Neuronal stem cell (in vitro differentiated cells): Measurements from ENCODE around the gene ITGA2.

Source experiments
- DNase-seq: peaks from one replicate; pipeline ENCODE4 v3.0.0-alpha.2; 2013; ENCODE audit warnings: low spot score
- H2AFZ ChIP-seq: one replicate; pipeline ENCODE4 v1.6.1; 2013; ENCODE audit warnings: mild to moderate bottlenecking, low read length, inconsistent platforms
- H2AK5ac ChIP-seq: 2 replicates; pipeline ENCODE4 v1.6.1; 2013; ENCODE audit warnings: low read depth, mild to moderate bottlenecking, inconsistent platforms, low read length, moderate library complexity, mixed read lengths
- H2BK120ac ChIP-seq: 2 replicates; pipeline ENCODE4 v1.6.1; 2013; ENCODE audit warnings: low read depth, mild to moderate bottlenecking, inconsistent platforms, low read length, moderate library complexity, mixed read lengths
- H2BK12ac ChIP-seq: one replicate; pipeline ENCODE4 v1.6.1; 2013; ENCODE audit warnings: low read length, inconsistent platforms
- H2BK15ac ChIP-seq: 2 replicates; pipeline ENCODE4 v1.6.1; 2013; ENCODE audit warnings: mild to moderate bottlenecking, low read length, inconsistent platforms, mixed read lengths
- H2BK5ac ChIP-seq: one replicate; pipeline ENCODE4 v1.6.1; 2013; ENCODE audit warnings: inconsistent platforms, mild to moderate bottlenecking, low read length, moderate library complexity
- H3K14ac ChIP-seq: one replicate; pipeline ENCODE4 v1.6.1; 2013; ENCODE audit warnings: low read length, inconsistent platforms
- H3K18ac ChIP-seq: 2 replicates; pipeline ENCODE4 v1.6.1; 2013; ENCODE audit warnings: low read length, inconsistent platforms
- H3K23ac ChIP-seq: 2 replicates; pipeline ENCODE4 v1.6.1; 2013; ENCODE audit warnings: low read depth, mild to moderate bottlenecking, mixed read lengths, low read length, inconsistent platforms; ENCODE audit not compliant: poor library complexity
- H3K27ac ChIP-seq: replicated peaks from 3 replicates; pipeline ENCODE4 v1.5.1; 2013; ENCODE audit warnings: low read length, inconsistent platforms
- H3K27me3 ChIP-seq, 3 experiments: 2 replicates each; pipeline ENCODE4 v1.6.1; 2013; ENCODE audit warnings: low read length in 3 of 3, mild to moderate bottlenecking in 2 of 3, inconsistent platforms in 1 of 3, low read depth in 1 of 3, mixed read lengths in 1 of 3, moderate library complexity in 1 of 3; ENCODE audit not compliant: control insufficient read depth in 3 of 3, insufficient read depth in 3 of 3
- H3K36me3 ChIP-seq, 2 donors: replicated peaks in 1 of 2; 2 replicates each; pipeline ENCODE4 v1.6.1; 2013; ENCODE audit warnings: low read length in 2 of 2; ENCODE audit not compliant: control insufficient read depth in 2 of 2, insufficient read depth in 2 of 2
- H3K4ac ChIP-seq: 2 replicates; pipeline ENCODE4 v1.6.1; 2013; ENCODE audit warnings: inconsistent platforms, mild to moderate bottlenecking, low read length, moderate library complexity
- H3K4me1 ChIP-seq, 2 donors: 1 replicate in 1 of 2; 2 replicates in 1 of 2; pipeline ENCODE4 v1.6.1; 2013; ENCODE audit warnings: low read length in 2 of 2, low read depth in 1 of 2; ENCODE audit not compliant: control insufficient read depth in 2 of 2, insufficient read depth in 1 of 2
- H3K4me2 ChIP-seq: one replicate; pipeline ENCODE4 v1.6.1; 2013; ENCODE audit warnings: mild to moderate bottlenecking, low read length, inconsistent platforms; ENCODE audit not compliant: insufficient read depth, poor library complexity, severe bottlenecking
- H3K4me3 ChIP-seq, 2 donors: 2 replicates each; pipeline ENCODE4 v1.5.1; 2013; ENCODE audit warnings: low read length in 2 of 2, mild to moderate bottlenecking in 2 of 2, inconsistent platforms in 1 of 2, moderate library complexity in 1 of 2
- H3K79me1 ChIP-seq: one replicate; pipeline ENCODE4 v1.6.1; 2013; ENCODE audit warnings: low read depth, mild to moderate bottlenecking, inconsistent platforms, low read length, moderate library complexity
- H3K9ac ChIP-seq: one replicate; pipeline ENCODE4 v1.6.1; 2013; ENCODE audit warnings: mild to moderate bottlenecking, low read depth, low read length, inconsistent platforms; ENCODE audit not compliant: poor library complexity
- H3K9me3 ChIP-seq, 2 donors: replicated peaks in 1 of 2; 2 replicates each; pipeline versions ENCODE3 to v1.6.1; 2013; ENCODE audit warnings: low read length in 2 of 2, mild to moderate bottlenecking in 2 of 2, inconsistent platforms in 1 of 2, low read depth in 1 of 2, mixed read lengths in 1 of 2, moderate library complexity in 1 of 2; ENCODE audit not compliant: control insufficient read depth in 2 of 2, insufficient read depth in 1 of 2
- H4K8ac ChIP-seq: one replicate; pipeline ENCODE4 v1.6.1; 2013; ENCODE audit warnings: low read depth, mild to moderate bottlenecking, inconsistent platforms, low read length, moderate library complexity
- H4K91ac ChIP-seq: one replicate; pipeline ENCODE4 v1.6.1; 2013; ENCODE audit warnings: low read length, low read depth, mild to moderate bottlenecking, inconsistent platforms; ENCODE audit not compliant: poor library complexity
- WGBS, 2 donors: extraction: QIAGEN DNeasy Blood & Tissue Kit; methylation state at CpG; one replicate each; pipeline ENCODE4 v1.1.7; 2013; ENCODE audit warnings: missing lambda C conversion rate in 2 of 2, mixed read lengths in 1 of 2; ENCODE audit not compliant: insufficient read length in 2 of 2, insufficient replicate concordance in 1 of 2; ENCODE audit errors: extremely low coverage in 2 of 2; 5-methylcytosine and 5-hydroxymethylcytosine counted together

ITGA2 gene

DNA sequence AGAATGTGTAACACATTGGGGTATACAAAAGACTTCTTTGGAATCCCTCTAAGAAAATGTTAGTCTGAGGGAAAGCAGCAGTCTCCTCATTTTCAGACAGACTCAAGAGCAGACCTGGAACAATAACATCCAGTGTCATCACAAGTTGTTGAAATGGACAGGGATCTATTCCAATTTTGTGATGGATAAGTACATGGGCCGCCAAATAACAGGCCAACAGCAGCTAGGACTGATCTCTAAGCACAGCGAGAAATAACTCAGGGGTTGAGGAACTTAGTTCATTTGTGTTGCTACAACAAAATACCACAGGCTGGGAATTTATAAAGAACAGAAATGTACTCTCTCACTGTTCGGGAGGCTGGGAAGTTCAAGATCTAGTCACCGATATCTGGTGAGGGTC is 7.6 kb upstream of the ITGA2 start:
- WGBS, 2 donors, result no CpG with 5 or more reads among the region's 4 CpGs
- H3K9me3 ChIP-seq, result peaks cover 2 to 6% of the 10 kb centered on the region in 2 donors
- H2BK120ac ChIP-seq, result no peak overlapping the region
- no peaks in the 10 kb centered on the region for H3K36me3 ChIP-seq
- no peak overlapping the region for H2BK12ac ChIP-seq
- no peak for DNase-seq
- H2AK5ac ChIP-seq, result no peak overlapping the region
- H3K27me3 ChIP-seq, result peaks cover 0 to 16% (median 0%) of the 10 kb centered on the region in 3 experiments
- no peak overlapping the region for H3K14ac ChIP-seq
- peaks cover 0 to under 1% of the 10 kb centered on the region in 2 donors for H3K4me1 ChIP-seq
- H3K4me3 ChIP-seq, result no peak overlapping the region
- H3K4me2 ChIP-seq, result no peak overlapping the region
- no peaks in the 10 kb centered on the region for H3K79me1 ChIP-seq
- no peak overlapping the region for H2AFZ ChIP-seq
- H2BK5ac ChIP-seq, result no peak overlapping the region
- no peak overlapping the region for H3K27ac ChIP-seq
- H4K91ac ChIP-seq, result no peak overlapping the region
- no peak overlapping the region for H3K4ac ChIP-seq
- no peak overlapping the region for H4K8ac ChIP-seq
- no peak overlapping the region for H2BK15ac ChIP-seq
- H3K18ac ChIP-seq, result no peak overlapping the region
- H3K9ac ChIP-seq, result no peak overlapping the region
- H3K23ac ChIP-seq, result no peak overlapping the region

DNA sequence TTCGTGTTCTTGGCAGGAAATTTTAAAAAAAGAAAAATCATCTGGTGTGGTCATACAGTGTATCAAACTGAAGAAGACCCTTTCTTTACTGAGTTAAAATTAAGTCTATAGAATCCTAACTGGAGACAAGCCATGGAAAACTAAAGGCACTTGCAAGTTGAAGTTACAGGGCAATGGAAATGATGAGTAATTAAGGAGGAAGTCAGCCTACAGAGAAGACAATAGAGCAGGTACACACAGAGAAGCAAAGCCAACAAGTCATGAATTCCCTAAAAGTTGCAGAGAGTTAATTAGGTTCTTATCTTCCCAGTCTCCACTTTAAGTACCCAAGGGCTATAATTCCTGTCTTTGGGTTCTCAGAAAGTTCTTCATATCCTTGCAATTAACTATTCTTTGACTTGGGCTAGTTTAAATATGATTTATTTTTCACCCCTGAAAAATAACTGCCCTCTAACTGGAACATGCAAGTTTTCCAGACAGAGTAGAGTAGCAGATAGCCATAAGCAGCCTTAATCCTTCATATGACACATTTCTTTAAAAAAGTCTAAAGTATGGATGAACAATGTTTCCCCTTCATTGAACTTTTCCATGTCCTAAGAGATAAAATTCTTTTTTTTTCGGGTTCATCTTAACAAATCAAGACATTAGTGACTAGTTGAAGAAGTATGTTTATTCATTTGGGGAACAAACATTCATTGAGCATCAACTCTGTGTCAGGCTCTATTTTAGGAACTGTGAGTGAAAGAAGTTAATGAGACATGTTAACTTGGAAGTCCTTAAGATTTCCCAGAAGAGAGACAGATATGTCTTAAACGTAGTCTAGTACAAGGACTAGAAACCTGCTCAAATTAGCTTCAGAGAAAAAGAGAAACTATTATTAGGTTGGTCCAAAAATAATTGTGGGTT is 5.2 kb upstream of the ITGA2 start:
- no peak overlapping the region for H3K18ac ChIP-seq
- H2AFZ ChIP-seq, result no peak overlapping the region
- H3K36me3 ChIP-seq, result no peaks in the 10 kb centered on the region
- H3K79me1 ChIP-seq, result no peaks in the 10 kb centered on the region
- H3K4me3 ChIP-seq, result no peak overlapping the region
- DNase-seq, result no peak
- no peak overlapping the region for H3K9ac ChIP-seq
- H3K14ac ChIP-seq, result no peak overlapping the region
- H3K27me3 ChIP-seq, result peaks cover 0 to 34% (median 10%) of the 10 kb centered on the region in 3 experiments
- no peak overlapping the region for H2AK5ac ChIP-seq
- H3K4me1 ChIP-seq, result peaks cover 0 to 2% of the 10 kb centered on the region in 2 donors
- no CpG with 5 or more reads among the region's 3 CpGs for WGBS, 2 donors
- H2BK120ac ChIP-seq, result no peak overlapping the region
- H3K9me3 ChIP-seq, result peaks cover 0 to 5% of the 10 kb centered on the region in 2 donors
- H3K23ac ChIP-seq, result no peak overlapping the region
- H4K91ac ChIP-seq, result no peak overlapping the region
- no peak overlapping the region for H3K27ac ChIP-seq
- H3K4me2 ChIP-seq, result no peak overlapping the region
- no peak overlapping the region for H2BK5ac ChIP-seq
- no peak overlapping the region for H3K4ac ChIP-seq
- no peak overlapping the region for H4K8ac ChIP-seq
- H2BK15ac ChIP-seq, result no peak overlapping the region
- no peak overlapping the region for H2BK12ac ChIP-seq

DNA sequence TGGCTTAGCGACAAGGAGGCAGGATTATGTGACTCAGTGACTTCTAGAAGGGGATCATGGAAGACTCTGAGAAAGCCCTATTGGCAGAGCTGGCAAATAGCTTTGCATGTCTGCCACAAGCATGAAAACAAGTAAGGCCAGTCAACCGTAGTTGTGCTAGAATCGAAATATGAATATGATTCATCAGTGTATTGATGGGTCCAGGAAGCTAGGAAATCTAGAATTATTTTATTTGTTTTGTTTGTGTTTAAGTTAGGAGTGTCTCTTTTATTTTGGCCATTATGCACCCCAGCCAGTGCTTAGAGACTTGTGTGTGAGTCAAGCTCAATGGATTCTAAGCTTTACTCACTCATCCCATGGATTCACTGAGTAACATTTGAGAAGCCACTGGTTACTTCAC is 3.8 kb upstream of the ITGA2 start:
- WGBS, 2 donors, result no CpG with 5 or more reads among the region's 3 CpGs
- no peak overlapping the region for H2BK120ac ChIP-seq

DNA sequence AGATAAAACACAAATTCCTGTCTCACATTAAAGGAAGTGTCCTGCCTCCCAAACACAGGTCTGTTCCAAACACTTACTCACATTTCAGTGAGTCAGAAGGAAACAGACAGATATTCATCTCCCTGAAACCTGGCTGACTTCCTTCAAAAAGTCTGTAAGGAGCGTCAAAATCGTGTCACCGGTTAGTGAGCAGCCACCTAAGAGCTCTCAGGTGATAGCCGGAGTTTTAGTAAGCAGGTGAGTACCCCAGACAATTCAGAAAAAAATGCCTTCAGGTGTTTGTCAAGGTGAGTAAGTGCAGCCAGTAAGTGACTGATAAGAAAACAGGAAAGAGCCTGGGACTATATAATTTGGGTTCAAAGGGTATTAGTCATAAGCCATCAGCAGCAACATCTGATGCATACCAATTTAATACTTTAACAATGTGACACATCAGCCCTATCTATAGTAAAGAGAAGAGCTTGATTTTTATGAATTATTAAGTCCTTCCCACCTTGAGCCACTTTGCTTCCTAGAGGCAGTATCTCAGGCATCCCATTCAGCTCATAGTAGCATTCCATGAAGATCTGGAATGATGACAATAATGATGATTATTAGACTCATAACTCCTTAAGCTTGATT is 1.3 kb upstream of the ITGA2 start:
- Histone ChIP-seq H2AFZ (no peak overlapping the region), H3K27ac (no peak overlapping the region), H3K4me2 (no peak overlapping the region), H3K18ac (no peak overlapping the region), H2BK5ac (no peak overlapping the region), H2BK120ac (no peak overlapping the region), H3K79me1 (no peaks in the 10 kb centered on the region), H3K4ac (no peak overlapping the region), H3K4me3 (no peak overlapping the region), H3K9me3 (peaks cover 0 to 5% of the 10 kb centered on the region in 2 donors), H3K23ac (no peak overlapping the region), H3K36me3 (no peaks in the 10 kb centered on the region), H2BK12ac (no peak overlapping the region), H3K27me3 (peaks cover 0 to 30% (median 15%) of the 10 kb centered on the region in 3 experiments), H2BK15ac (no peak overlapping the region), H3K14ac (no peak overlapping the region), H4K91ac (no peak overlapping the region), H3K9ac (no peak overlapping the region), H3K4me1 (peaks cover 0 to 7% of the 10 kb centered on the region in 2 donors), H2AK5ac (no peak overlapping the region), H4K8ac (no peak overlapping the region)
- DNase-seq, result no peak
- whole genome bisulfite sequencing, 2 donors, result no CpG with 5 or more reads among the region's 4 CpGs

More for the DNA sequence above, 3.8 kb upstream of the ITGA2 start:
- Histone ChIP-seq H3K36me3 (no peaks in the 10 kb centered on the region), H2AK5ac (no peak overlapping the region), H4K8ac (no peak overlapping the region), H3K79me1 (no peaks in the 10 kb centered on the region), H3K27ac (no peak overlapping the region), H3K4me2 (no peak overlapping the region), H3K9ac (no peak overlapping the region), H3K4ac (no peak overlapping the region), H3K27me3 (peaks cover 0 to 26% (median 15%) of the 10 kb centered on the region in 3 experiments), H3K4me3 (no peak overlapping the region), H2BK12ac (no peak overlapping the region), H3K4me1 (peaks cover 0 to 3% of the 10 kb centered on the region in 2 donors), H2AFZ (no peak overlapping the region), H3K23ac (no peak overlapping the region), H3K14ac (no peak overlapping the region), H4K91ac (no peak overlapping the region), H2BK5ac (no peak overlapping the region), H3K18ac (no peak overlapping the region), H2BK15ac (no peak overlapping the region), H3K9me3 (peaks cover 0 to 5% of the 10 kb centered on the region in 2 donors)
- DNase-seq, result no peak
